NCI-H82 treated with DMSO at 0.1 percent for 48 hours (cell line): Measurements from ENCODE around the gene SPRED1.
"Not testable (repeated sequence)": the region's sequence is repeated elsewhere in the genome, so short reads cannot be mapped to it uniquely, and the experiment has no call there.

Experiments
- DNase-seq: peaks from one replicate; lab custom pipeline; 2025; ENCODE audit not compliant: unreplicated experiment; lab: John Stamatoyannopoulos, UW

Gene SPRED1

GRCh38 chr15:38231436-38231835, 21.2 kb upstream of the SPRED1 start:
- no peak for DNase-seq

- not testable (repeated sequence) for DNase-seq
Measured at GRCh38 chr15:38237021-38237420, 15.6 kb upstream of the SPRED1 start.

- no peak for DNase-seq
Measured at GRCh38 chr15:38238311-38238710, 14.3 kb upstream of the SPRED1 start.

- no peak for DNase-seq
Measured at GRCh38 chr15:38242055-38242454, 10.6 kb upstream of the SPRED1 start.

- DNase-seq: no peak
Measured at GRCh38 chr15:38243278-38244055, 9.2 kb upstream of the SPRED1 start.

GRCh38 chr15:38247336-38247735, 5.3 kb upstream of the SPRED1 start:
- no peak for DNase-seq

- no peak for DNase-seq
Measured at GRCh38 chr15:38253351-38253781, 730 bp downstream of the SPRED1 start.

GRCh38 chr15:38254051-38254883, 1.6 kb downstream of the SPRED1 start:
- peak; percentile 75 for DNase-seq

GRCh38 chr15:38255690-38256089, 3.1 kb downstream of the SPRED1 start:
- DNase-seq: no peak

GRCh38 chr15:38257676-38258075, 5.0 kb downstream of the SPRED1 start:
- no peak for DNase-seq

GRCh38 chr15:38259134-38259533, 6.5 kb downstream of the SPRED1 start:
- DNase-seq: no peak

- no peak for DNase-seq
Measured at GRCh38 chr15:38260077-38260476, 7.4 kb downstream of the SPRED1 start.

GRCh38 chr15:38263251-38263650, 10.6 kb downstream of the SPRED1 start:
- DNase-seq: no peak

- DNase-seq: no peak
Measured at GRCh38 chr15:38263996-38264395, 11.4 kb downstream of the SPRED1 start.

- no peak for DNase-seq
Measured at GRCh38 chr15:38266247-38266986, 13.8 kb downstream of the SPRED1 start.

- no peak for DNase-seq
Measured at GRCh38 chr15:38267421-38268022, 14.9 kb downstream of the SPRED1 start.

GRCh38 chr15:38271144-38271543, 18.5 kb downstream of the SPRED1 start:
- DNase-seq: no peak

GRCh38 chr15:38271895-38272294, 19.3 kb downstream of the SPRED1 start:
- DNase-seq: no peak

GRCh38 chr15:38272431-38272830, 19.8 kb downstream of the SPRED1 start:
- DNase-seq: not testable (repeated sequence)

GRCh38 chr15:38274135-38274534, 21.5 kb downstream of the SPRED1 start:
- DNase-seq: no peak

- DNase-seq: no peak
Measured at GRCh38 chr15:38275959-38276358, 23.3 kb downstream of the SPRED1 start.
